ENCODE measurements around the gene PRR16. TPM values are rescaled to one million over a fixed set of nuclear protein-coding genes. Genes with fewer than 3 reads are reported as not detected.
A peak's percentile ranks its signal among the peaks of the same experiment; 100 is the strongest.

PRR16 gene
- total and polyA plus RNA-seq, 9 donors: 6.0 to 27.3 (median 16.9) TPM

- 20% methylated on average over 1 of the region's 2 CpGs for WGBS (ENCODE audit: insufficient coverage)
Measured at GRCh38 chr5:120599576-120599975, 135.5 kb downstream of the PRR16 start.

GRCh38 chr5:120600639-120601038 is 136.5 kb downstream of the PRR16 start:
- no CpG with 5 or more reads among the region's 4 CpGs for WGBS (ENCODE audit: insufficient coverage)
- H3K4me1 ChIP-seq (ENCODE audit: control insufficient read depth, insufficient read depth, low read length): no peaks in the 10 kb centered on the region
- no peak for DNase-seq
- no peak overlapping the region for H3K4me3 ChIP-seq (ENCODE audit: low read length)
- no peak overlapping the region for H3K27ac ChIP-seq (ENCODE audit: low read length)
- H3K9me3 ChIP-seq (replicated peaks; ENCODE audit: control insufficient read depth, low read depth, low read length): peaks cover 3% of the 10 kb centered on the region
- no peaks in the 10 kb centered on the region for H3K36me3 ChIP-seq (ENCODE audit: control insufficient read depth, insufficient read depth, low read length)
- H3K27me3 ChIP-seq (ENCODE audit: control insufficient read depth, insufficient read depth, low read length): no peaks in the 10 kb centered on the region

More at GRCh38 chr5:120599576-120599975, 135.5 kb downstream of the PRR16 start:
- no peaks in the 10 kb centered on the region for H3K4me1 ChIP-seq (ENCODE audit: control insufficient read depth, insufficient read depth, low read length)
- no peak for DNase-seq
- no peaks in the 10 kb centered on the region for H3K36me3 ChIP-seq (ENCODE audit: control insufficient read depth, insufficient read depth, low read length)
- H3K9me3 ChIP-seq (replicated peaks; ENCODE audit: control insufficient read depth, low read depth, low read length): peaks cover 3% of the 10 kb centered on the region
- H3K27ac ChIP-seq (ENCODE audit: low read length): no peak overlapping the region
- no peaks in the 10 kb centered on the region for H3K27me3 ChIP-seq (ENCODE audit: control insufficient read depth, insufficient read depth, low read length)
- H3K4me3 ChIP-seq (ENCODE audit: low read length): no peak overlapping the region

GRCh38 chr5:120602033-120602432 is 137.9 kb downstream of the PRR16 start:
- Histone ChIP-seq H3K27me3 (ENCODE audit: control insufficient read depth, insufficient read depth, low read length) (no peaks in the 10 kb centered on the region), H3K4me1 (ENCODE audit: control insufficient read depth, insufficient read depth, low read length) (no peaks in the 10 kb centered on the region), H3K27ac (ENCODE audit: low read length) (no peak overlapping the region), H3K36me3 (ENCODE audit: control insufficient read depth, insufficient read depth, low read length) (no peaks in the 10 kb centered on the region), H3K9me3 (replicated peaks; ENCODE audit: control insufficient read depth, low read depth, low read length) (peaks cover 3% of the 10 kb centered on the region), H3K4me3 (ENCODE audit: low read length) (no peak overlapping the region)
- no CpG with 5 or more reads among the region's 1 CpG for WGBS (ENCODE audit: insufficient coverage)
- DNase-seq: no peak

- Histone ChIP-seq H3K27ac (ENCODE audit: low read length) (no peak overlapping the region), H3K4me3 (ENCODE audit: low read length) (no peak overlapping the region), H3K27me3 (ENCODE audit: control insufficient read depth, insufficient read depth, low read length) (no peaks in the 10 kb centered on the region), H3K9me3 (replicated peaks; ENCODE audit: control insufficient read depth, low read depth, low read length) (peaks cover 3% of the 10 kb centered on the region), H3K4me1 (ENCODE audit: control insufficient read depth, insufficient read depth, low read length) (no peaks in the 10 kb centered on the region), H3K36me3 (ENCODE audit: control insufficient read depth, insufficient read depth, low read length) (no peaks in the 10 kb centered on the region)
- no peak for DNase-seq
- WGBS (ENCODE audit: insufficient coverage): no CpG with 5 or more reads among the region's 2 CpGs
Measured at GRCh38 chr5:120604884-120605283, 140.8 kb downstream of the PRR16 start.

GRCh38 chr5:120605325-120606079 is 141.4 kb downstream of the PRR16 start:
- no peaks in the 10 kb centered on the region for H3K4me1 ChIP-seq (ENCODE audit: control insufficient read depth, insufficient read depth, low read length)
- DNase-seq: no peak
- H3K4me3 ChIP-seq (ENCODE audit: low read length): no peak overlapping the region
- no peaks in the 10 kb centered on the region for H3K27me3 ChIP-seq (ENCODE audit: control insufficient read depth, insufficient read depth, low read length)
- no CpG with 5 or more reads among the region's 1 CpG for WGBS (ENCODE audit: insufficient coverage)
- H3K36me3 ChIP-seq (ENCODE audit: control insufficient read depth, insufficient read depth, low read length): no peaks in the 10 kb centered on the region
- H3K9me3 ChIP-seq (replicated peaks; ENCODE audit: control insufficient read depth, low read depth, low read length): peaks cover 3% of the 10 kb centered on the region
- H3K27ac ChIP-seq (ENCODE audit: low read length): no peak overlapping the region

GRCh38 chr5:120609570-120609969 is 145.5 kb downstream of the PRR16 start:
- Histone ChIP-seq H3K4me3 (ENCODE audit: low read length) (no peak overlapping the region), H3K27ac (ENCODE audit: low read length) (no peak overlapping the region), H3K36me3 (ENCODE audit: control insufficient read depth, insufficient read depth, low read length) (no peaks in the 10 kb centered on the region), H3K9me3 (replicated peaks; ENCODE audit: control insufficient read depth, low read depth, low read length) (no peaks in the 10 kb centered on the region), H3K27me3 (ENCODE audit: control insufficient read depth, insufficient read depth, low read length) (no peaks in the 10 kb centered on the region), H3K4me1 (ENCODE audit: control insufficient read depth, insufficient read depth, low read length) (no peaks in the 10 kb centered on the region)
- 100% methylated on average over 1 of the region's 1 CpG for WGBS (ENCODE audit: insufficient coverage)
- no peak for DNase-seq

- Histone ChIP-seq H3K9me3 (replicated peaks; ENCODE audit: control insufficient read depth, low read depth, low read length) (no peaks in the 10 kb centered on the region), H3K4me3 (ENCODE audit: low read length) (no peak overlapping the region), H3K36me3 (ENCODE audit: control insufficient read depth, insufficient read depth, low read length) (no peaks in the 10 kb centered on the region), H3K4me1 (ENCODE audit: control insufficient read depth, insufficient read depth, low read length) (no peaks in the 10 kb centered on the region), H3K27ac (ENCODE audit: low read length) (no peak overlapping the region), H3K27me3 (ENCODE audit: control insufficient read depth, insufficient read depth, low read length) (no peaks in the 10 kb centered on the region)
- no peak for DNase-seq
- no CpG with 5 or more reads among the region's 2 CpGs for WGBS (ENCODE audit: insufficient coverage)
Measured at GRCh38 chr5:120610145-120610544, 146.0 kb downstream of the PRR16 start.

GRCh38 chr5:120613729-120614128 is 149.6 kb downstream of the PRR16 start:
- H3K27me3 ChIP-seq (ENCODE audit: control insufficient read depth, insufficient read depth, low read length): no peaks in the 10 kb centered on the region
- H3K4me1 ChIP-seq (ENCODE audit: control insufficient read depth, insufficient read depth, low read length): no peaks in the 10 kb centered on the region
- H3K27ac ChIP-seq (ENCODE audit: low read length): peak overlapping the region; percentile 33
- no peaks in the 10 kb centered on the region for H3K36me3 ChIP-seq (ENCODE audit: control insufficient read depth, insufficient read depth, low read length)
- DNase-seq: no peak
- H3K4me3 ChIP-seq (ENCODE audit: low read length): no peak overlapping the region
- H3K9me3 ChIP-seq (replicated peaks; ENCODE audit: control insufficient read depth, low read depth, low read length): no peaks in the 10 kb centered on the region

GRCh38 chr5:120614531-120615180 is 150.6 kb downstream of the PRR16 start:
- no peak overlapping the region for H3K4me3 ChIP-seq (ENCODE audit: low read length)
- no peaks in the 10 kb centered on the region for H3K36me3 ChIP-seq (ENCODE audit: control insufficient read depth, insufficient read depth, low read length)
- H3K9me3 ChIP-seq (replicated peaks; ENCODE audit: control insufficient read depth, low read depth, low read length): no peaks in the 10 kb centered on the region
- H3K4me1 ChIP-seq (ENCODE audit: control insufficient read depth, insufficient read depth, low read length): no peaks in the 10 kb centered on the region
- H3K27ac ChIP-seq (ENCODE audit: low read length): peak overlapping the region; percentile 33
- no peaks in the 10 kb centered on the region for H3K27me3 ChIP-seq (ENCODE audit: control insufficient read depth, insufficient read depth, low read length)
- no CpG with 5 or more reads among the region's 2 CpGs for WGBS (ENCODE audit: insufficient coverage)
- peak; percentile 87 for DNase-seq

GRCh38 chr5:120615967-120616645 is 152.0 kb downstream of the PRR16 start:
- no peaks in the 10 kb centered on the region for H3K9me3 ChIP-seq (replicated peaks; ENCODE audit: control insufficient read depth, low read depth, low read length)
- DNase-seq: no peak
- no CpG with 5 or more reads among the region's 7 CpGs for WGBS (ENCODE audit: insufficient coverage)

More at GRCh38 chr5:120615967-120616645, 152.0 kb downstream of the PRR16 start:
- Histone ChIP-seq H3K27ac (ENCODE audit: low read length) (no peak overlapping the region), H3K36me3 (ENCODE audit: control insufficient read depth, insufficient read depth, low read length) (no peaks in the 10 kb centered on the region), H3K4me3 (ENCODE audit: low read length) (no peak overlapping the region), H3K4me1 (ENCODE audit: control insufficient read depth, insufficient read depth, low read length) (no peaks in the 10 kb centered on the region), H3K27me3 (ENCODE audit: control insufficient read depth, insufficient read depth, low read length) (no peaks in the 10 kb centered on the region)
